ENCODE measurements around the gene FAM163A.

Gene FAM163A

DNA sequence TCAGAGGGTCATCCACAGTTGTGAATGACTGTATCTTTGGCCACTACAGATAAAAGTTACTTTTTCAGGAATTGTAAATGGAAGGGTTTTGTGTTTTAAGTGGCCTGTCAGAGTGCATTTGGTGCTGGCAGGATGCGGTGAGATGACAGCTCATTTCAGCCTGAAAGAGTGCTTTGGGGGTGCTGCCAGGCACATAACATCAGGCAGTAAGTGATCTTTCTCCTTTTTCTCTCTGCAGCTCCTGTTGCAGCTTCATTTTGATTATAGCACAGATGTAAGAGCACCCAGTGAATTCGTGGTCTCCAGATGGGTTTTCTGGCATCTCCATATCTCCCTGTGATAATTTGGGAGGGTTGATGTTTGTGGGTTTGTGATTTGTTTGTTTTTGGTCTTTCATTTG, 14.8 kb upstream of the FAM163A start:
- Histone ChIP-seq H3K36me3 (no peaks in the 10 kb centered on the region), H3K4me3 (ENCODE audit: low read depth in 1 of 2, low read length in 1 of 2) (no peak overlapping the region), H3K27ac (no peak overlapping the region), H3K27me3 (peaks cover 48% of the 10 kb centered on the region), H3K4me1 (ENCODE audit: control insufficient read depth in 1 of 2, insufficient read depth in 1 of 2, low read depth in 1 of 2, low read length in 1 of 2) (no peaks in the 10 kb centered on the region), H3K9me3 (no peaks in the 10 kb centered on the region)
- TF ChIP-seq, protein P1, sequence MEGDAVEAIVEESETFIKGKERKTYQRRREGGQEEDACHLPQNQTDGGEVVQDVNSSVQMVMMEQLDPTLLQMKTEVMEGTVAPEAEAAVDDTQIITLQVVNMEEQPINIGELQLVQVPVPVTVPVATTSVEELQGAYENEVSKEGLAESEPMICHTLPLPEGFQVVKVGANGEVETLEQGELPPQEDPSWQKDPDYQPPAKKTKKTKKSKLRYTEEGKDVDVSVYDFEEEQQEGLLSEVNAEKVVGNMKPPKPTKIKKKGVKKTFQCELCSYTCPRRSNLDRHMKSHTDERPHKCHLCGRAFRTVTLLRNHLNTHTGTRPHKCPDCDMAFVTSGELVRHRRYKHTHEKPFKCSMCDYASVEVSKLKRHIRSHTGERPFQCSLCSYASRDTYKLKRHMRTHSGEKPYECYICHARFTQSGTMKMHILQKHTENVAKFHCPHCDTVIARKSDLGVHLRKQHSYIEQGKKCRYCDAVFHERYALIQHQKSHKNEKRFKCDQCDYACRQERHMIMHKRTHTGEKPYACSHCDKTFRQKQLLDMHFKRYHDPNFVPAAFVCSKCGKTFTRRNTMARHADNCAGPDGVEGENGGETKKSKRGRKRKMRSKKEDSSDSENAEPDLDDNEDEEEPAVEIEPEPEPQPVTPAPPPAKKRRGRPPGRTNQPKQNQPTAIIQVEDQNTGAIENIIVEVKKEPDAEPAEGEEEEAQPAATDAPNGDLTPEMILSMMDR (IDR thresholded peaks at IDR 0.05): no peak

DNA sequence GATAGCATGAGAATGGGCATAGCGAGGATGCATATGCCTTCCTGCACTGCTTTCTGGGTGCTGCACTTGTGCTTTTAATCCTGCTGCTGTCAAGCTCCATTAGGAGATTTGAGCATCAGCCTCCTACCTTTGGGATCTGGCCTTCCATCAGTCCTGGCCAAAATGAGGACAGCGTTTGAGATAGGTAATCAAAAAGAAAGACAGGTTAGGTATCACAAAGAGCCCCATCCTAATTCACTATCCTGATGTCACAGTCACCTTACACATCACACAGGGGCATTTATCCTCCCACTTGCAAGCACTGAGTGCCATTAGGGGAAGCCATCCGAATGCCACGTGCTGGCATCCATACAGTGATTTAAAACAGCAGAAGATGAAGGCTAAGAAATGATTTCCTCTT, 13.2 kb upstream of the FAM163A start:
- TF ChIP-seq, protein P1 (IDR thresholded peaks at IDR 0.05): no peak
- H3K4me3 ChIP-seq (ENCODE audit: low read depth in 1 of 2, low read length in 1 of 2): no peak overlapping the region
- no peaks in the 10 kb centered on the region for H3K36me3 ChIP-seq
- no peak overlapping the region for H3K27ac ChIP-seq
- peaks cover 48% of the 10 kb centered on the region for H3K27me3 ChIP-seq
- no peaks in the 10 kb centered on the region for H3K4me1 ChIP-seq (ENCODE audit: control insufficient read depth in 1 of 2, insufficient read depth in 1 of 2, low read depth in 1 of 2, low read length in 1 of 2)
- no peaks in the 10 kb centered on the region for H3K9me3 ChIP-seq

DNA sequence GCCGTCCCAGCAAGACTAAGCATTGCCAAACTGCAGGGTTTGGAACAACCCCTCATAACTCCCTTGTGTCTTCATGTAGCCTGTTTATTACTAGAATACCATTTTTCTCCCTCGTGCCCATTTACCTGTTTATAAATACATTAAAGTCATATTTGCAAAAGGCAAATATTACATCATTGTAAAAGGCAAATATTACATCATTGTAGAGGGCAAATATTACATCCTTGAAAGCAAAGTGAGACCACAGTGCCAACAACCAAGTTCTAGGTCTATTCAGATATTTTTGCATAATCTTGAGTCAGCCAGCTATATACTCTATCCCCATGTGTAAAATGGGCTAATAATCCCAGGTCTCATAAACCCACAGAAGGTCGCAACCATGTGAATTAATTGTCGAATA, 11.4 kb upstream of the FAM163A start:
- Histone ChIP-seq H3K4me1 (ENCODE audit: control insufficient read depth in 1 of 2, insufficient read depth in 1 of 2, low read depth in 1 of 2, low read length in 1 of 2) (no peaks in the 10 kb centered on the region), H3K27ac (no peak overlapping the region), H3K9me3 (no peaks in the 10 kb centered on the region), H3K27me3 (peaks cover 48% of the 10 kb centered on the region), H3K4me3 (ENCODE audit: low read depth in 1 of 2, low read length in 1 of 2) (no peak overlapping the region), H3K36me3 (no peaks in the 10 kb centered on the region)
- TF ChIP-seq, protein P1 (IDR thresholded peaks at IDR 0.05): no peak

DNA sequence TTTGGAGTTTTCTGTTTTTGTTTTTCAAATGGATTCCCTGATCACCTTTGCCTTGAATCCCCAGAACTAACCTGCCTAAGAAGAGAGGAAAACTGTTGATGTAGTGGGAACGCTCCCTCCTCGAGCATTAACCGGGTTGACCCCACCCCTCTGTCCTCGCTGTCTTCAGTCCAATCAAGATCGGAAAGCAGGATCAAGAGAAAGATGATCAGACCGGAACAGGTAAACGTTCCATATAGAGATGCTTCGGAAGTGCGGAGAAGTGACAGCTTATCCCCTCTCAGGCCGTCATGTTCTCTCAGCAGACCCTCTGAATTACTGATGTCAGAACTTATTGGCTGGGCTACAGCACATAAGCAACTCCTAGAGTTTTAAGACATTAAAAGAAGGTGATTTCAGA, 800 bp upstream of the FAM163A start:
- Histone ChIP-seq H3K36me3 (no peaks in the 10 kb centered on the region), H3K27me3 (peaks cover 95% of the 10 kb centered on the region), H3K9me3 (no peaks in the 10 kb centered on the region), H3K4me1 (ENCODE audit: control insufficient read depth in 1 of 2, insufficient read depth in 1 of 2, low read depth in 1 of 2, low read length in 1 of 2) (peaks cover 10 to 17% of the 10 kb centered on the region in 2 experiments), H3K4me3 (ENCODE audit: low read depth in 1 of 2, low read length in 1 of 2) (no peak overlapping the region), H3K27ac (no peak overlapping the region)
- TF ChIP-seq, protein P1 (IDR thresholded peaks at IDR 0.05): no peak

DNA sequence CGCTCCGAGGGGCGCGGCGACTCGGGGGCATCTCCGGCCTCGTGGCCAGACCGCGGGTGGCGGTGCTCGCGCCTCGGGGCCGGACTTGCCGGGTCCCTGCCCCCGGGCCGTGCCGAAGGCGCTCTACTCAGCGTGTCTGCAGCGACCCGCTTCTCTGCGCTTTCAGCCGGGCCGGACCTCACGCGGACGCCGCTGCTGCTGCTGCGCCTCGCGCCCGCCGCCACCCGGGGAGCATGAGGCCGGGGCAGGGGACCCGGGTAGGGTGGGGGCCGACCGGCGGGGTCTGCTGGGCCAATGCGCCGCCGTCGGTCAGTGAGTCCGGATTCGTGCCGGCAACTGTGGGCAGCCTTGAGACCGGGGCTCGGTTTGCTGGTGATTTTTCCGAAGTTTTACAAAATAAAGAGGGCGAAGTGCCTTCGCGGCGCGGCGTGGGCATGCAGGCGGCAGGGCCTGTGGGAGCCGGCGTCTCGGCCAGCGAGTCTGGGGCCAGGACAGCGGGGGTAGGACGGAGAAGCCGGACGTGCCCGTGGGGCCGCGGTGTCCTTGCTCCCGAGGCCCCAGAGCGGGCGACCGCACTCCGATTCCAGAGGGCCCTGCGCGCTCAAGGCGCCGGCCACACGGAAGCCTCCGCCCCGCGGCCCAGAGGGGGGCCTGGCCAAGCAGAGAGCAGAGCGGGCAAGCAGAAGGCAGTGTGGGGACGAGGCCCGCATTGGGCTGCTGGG, 749 bp downstream of the FAM163A start:
- Histone ChIP-seq H3K4me1 (ENCODE audit: control insufficient read depth in 1 of 2, insufficient read depth in 1 of 2, low read depth in 1 of 2, low read length in 1 of 2) (peaks cover 10 to 17% of the 10 kb centered on the region in 2 experiments), H3K27ac (no peak overlapping the region), H3K27me3 (peaks cover 98% of the 10 kb centered on the region), H3K36me3 (no peaks in the 10 kb centered on the region), H3K9me3 (no peaks in the 10 kb centered on the region), H3K4me3 (ENCODE audit: low read depth in 1 of 2, low read length in 1 of 2) (peak overlapping the region in 1 of 2 experiments; percentile 40)
- TF ChIP-seq, protein P1 (IDR thresholded peaks at IDR 0.05): no peak

Measured in neutrophil (primary cell).